GM19328 (cell line): Measurements from ENCODE around the gene RIBC2.
"Not testable (repeated sequence)": the region's sequence is repeated elsewhere in the genome, so short reads cannot be mapped to it uniquely, and the experiment has no call there.

ENCODE experiments used
- ATAC-seq: cut with Tn5 transposase; IDR thresholded peaks from one replicate; pipeline ENCODE4 v1.9.1; 2021; ENCODE audit warnings: mild to moderate bottlenecking, moderate library complexity; ENCODE audit not compliant: unreplicated experiment

The RIBC2 gene, protein sequence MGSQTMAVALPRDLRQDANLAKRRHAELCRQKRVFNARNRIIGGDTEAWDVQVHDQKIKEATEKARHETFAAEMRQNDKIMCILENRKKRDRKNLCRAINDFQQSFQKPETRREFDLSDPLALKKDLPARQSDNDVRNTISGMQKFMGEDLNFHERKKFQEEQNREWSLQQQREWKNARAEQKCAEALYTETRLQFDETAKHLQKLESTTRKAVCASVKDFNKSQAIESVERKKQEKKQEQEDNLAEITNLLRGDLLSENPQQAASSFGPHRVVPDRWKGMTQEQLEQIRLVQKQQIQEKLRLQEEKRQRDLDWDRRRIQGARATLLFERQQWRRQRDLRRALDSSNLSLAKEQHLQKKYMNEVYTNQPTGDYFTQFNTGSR

GRCh38 chr22:45413368-45414211, at the start of gene RIBC2, which contains the start of gene SMC1B:
Gene RIBC2 (plus strand): TSS chr22:45413693. CDS start chr22:45413887, 194 bp downstream.
Gene SMC1B (minus strand): TSS chr22:45413599. CDS start chr22:45413567, 32 bp downstream.
- ATAC-seq: no peak

DNA sequence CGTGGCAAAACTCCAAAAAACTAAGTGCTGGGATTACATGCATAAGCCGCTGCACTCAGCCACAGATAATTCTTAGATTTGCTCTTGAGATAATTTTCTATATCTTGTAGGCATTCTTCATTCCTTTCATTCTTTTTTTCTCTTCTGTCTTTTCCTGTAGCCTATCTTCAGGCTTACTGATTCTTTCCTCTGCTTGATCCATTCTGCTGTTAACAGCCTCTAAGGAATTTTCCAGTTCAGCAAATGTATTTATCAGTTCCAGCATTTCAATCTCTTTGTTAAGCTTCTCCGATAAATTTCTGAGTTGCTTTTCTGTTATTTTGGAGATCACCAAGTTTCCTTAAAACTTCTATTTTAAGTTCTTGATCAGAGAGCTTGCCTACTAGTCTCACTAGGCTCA, 46.8 kb upstream of the RIBC2 start:
- no peak for ATAC-seq

- not testable (repeated sequence) for ATAC-seq
Observed at GRCh38 chr22:45373592-45373991, 39.9 kb upstream of the RIBC2 start.

DNA sequence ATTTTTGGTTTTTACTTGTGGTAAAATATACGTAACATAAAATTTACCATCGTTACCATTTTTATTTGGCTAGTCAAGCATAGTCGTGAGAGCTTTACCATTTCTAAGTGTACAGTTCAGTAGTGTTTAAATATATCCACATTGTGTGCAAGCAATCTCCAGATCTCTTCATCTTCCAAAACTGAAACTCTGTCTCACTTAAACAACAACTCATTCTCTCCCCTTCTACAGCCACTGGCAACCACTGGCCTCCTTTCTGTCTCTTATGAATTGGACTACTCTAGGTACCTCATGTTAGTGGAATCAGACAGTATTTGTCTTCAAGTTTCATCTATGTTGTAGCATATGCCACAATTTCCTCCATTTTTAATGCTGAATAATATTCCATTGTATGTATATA, 37.5 kb upstream of the RIBC2 start:
- ATAC-seq: no peak

- no peak for ATAC-seq
Observed at GRCh38 chr22:45376703-45377102, 36.8 kb upstream of the RIBC2 start.

DNA sequence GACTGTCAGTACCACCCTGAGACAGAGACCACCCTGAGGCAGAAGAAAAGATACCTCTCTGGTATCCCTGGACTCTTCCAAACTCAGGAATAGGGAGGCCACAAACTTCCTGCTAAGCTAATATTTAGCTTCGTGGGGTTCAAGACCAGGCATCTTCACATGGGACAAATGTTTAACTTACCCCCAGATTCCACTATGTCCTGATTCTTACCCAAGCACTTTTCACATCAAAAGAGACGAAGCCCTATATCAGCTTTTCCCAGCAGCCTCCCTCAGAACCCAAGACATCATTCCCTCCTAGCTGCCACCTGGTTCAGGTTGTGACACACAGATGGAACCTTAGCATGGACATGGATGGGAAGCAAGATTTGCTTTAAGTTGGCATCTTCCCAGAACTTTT, 32.1 kb upstream of the RIBC2 start:
- no peak for ATAC-seq

DNA sequence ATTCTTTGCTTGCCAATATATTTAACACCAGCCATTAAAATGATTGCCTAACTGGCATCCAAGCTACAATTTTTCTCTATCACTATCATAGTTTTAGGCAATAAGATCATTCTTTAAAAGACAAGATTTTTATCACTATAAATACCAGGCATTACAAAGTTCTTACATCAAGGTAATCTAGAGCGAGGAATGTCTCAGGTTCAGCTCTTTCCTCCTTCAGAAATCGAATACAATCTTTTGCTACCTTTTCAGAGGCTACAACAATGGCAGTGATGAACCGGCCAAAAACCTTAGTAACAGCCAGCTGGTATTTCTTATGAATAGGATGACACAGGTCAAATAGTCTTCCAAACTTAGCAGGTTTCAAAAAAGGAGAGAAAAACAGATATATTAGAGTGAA, 23.9 kb upstream of the RIBC2 start:
- ATAC-seq: no peak

DNA sequence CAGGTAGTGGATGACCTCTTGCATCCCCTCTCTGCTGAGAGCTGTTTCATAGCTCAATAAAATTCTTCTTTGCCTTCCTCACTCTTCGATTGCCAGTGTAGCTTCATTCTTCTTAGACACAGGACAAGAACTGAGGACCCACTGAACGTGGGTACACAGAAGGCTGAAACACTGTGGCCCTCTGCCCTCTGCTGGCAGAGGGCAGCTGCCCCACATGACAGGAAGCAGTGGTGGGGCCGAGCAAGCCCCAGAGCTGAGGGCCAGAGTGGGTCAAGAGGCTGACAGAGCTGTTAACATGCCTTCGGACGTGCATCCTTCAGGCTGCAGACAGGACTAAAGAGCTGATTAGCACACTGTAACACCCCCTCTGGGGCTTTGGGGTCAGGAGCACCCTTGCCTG, 15.7 kb upstream of the RIBC2 start:
- no peak for ATAC-seq

- ATAC-seq: no peak
Observed at GRCh38 chr22:45398214-45398613, 15.3 kb upstream of the RIBC2 start.

GRCh38 chr22:45399712-45400445, 13.6 kb upstream of the RIBC2 start:
- no peak for ATAC-seq

DNA sequence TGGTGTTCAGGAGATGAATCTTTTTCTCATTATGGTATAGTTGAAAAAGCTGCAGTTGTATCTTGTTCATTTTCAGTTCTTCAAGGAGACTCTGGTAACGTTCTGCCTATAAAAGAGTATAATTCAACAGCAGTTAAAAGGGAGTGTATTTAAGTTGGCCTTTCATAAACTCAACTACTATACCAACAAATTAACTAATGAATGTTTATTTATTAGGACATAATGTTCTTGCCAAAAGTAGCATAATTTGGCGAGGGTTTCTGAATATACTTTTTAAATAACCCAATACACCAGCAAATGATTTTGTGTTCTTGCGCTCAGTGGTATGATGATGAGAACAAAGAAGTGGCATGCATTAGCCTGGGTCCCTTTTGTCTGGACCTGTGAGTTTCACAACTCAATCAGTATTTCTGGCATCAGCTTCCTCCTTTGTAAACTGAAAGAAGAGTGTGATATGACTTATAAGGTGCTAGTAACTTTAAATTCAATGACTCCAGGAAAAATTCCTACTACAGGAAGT, 11.0 kb upstream of the RIBC2 start:
- ATAC-seq: no peak

- no peak for ATAC-seq
Observed at GRCh38 chr22:45407793-45408192, 5.7 kb upstream of the RIBC2 start.

- ATAC-seq: no peak
Observed at GRCh38 chr22:45413013-45413367, 503 bp upstream of the RIBC2 start.

DNA sequence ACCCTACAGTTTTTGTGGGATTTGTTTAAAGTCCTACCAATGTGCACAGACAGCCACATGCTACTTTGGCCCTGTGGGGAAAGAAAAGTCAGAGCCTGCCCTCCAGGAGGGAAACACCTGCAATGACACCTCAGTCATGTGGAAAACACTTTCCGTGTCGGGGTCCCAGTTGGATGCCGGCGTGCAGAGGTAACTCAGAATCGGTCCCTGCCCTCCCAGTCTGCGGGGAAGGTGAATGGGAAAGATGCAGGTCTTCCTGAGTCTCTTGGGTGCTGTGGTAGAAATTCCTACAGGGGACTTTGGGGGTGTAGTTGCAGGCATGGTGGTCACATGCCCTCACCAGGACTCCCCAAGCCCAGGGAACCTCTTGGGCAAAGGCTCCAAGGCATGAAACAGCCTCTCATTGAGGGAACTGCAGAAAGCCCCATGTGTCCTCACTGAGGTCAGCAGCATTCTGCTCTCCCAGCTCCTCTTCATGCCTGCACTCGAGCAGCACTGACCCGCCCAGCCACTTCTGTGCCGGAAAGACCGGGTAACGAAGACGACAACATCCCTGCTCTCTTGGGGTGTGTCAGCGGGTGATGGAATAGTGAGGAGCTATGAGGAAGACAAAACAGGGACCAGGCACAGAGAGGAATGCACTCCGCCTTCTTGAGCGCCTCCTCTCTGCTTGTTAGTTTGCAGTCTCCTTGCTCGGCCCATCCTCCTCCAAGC, 4.7 kb downstream of the RIBC2 start:
- ATAC-seq: no peak

DNA sequence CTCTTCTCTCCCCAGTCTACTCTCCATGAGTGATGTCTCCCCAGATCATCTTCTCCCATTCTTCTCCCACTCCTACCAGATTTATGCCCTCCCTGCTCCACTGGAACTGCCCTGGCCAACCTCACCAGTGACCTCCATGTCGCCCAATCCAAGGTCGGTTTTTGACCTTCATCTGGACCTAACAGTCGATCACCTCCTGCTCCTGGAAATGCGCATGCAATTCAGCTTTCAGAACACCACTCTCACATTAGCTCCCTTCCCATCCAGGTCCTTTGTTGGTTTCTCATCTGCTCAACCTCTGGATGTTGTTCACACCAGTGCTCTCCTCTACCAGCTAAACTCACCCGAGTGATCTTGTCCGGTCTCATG, 5.3 kb downstream of the RIBC2 start:
- ATAC-seq: no peak

DNA sequence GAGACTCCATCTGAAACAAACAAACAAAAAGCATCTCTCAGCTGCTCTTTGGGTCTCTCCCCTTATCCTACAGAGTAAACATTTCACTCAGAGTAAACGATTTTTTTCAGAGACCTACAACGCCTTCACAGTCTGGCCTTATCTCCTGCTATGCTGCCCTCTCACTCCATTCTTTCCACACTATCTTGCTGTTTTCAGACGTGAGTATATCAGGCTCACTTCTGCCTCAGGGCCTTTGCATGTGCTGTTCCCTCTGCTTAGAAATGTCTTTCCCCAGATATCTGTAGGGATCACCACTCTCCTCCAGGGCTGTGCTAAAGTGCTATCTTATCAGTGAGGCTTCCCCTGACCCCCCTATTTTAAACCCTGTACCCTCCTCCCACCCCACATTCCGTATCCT, 6.5 kb downstream of the RIBC2 start:
- no peak for ATAC-seq

- no peak for ATAC-seq
Observed at GRCh38 chr22:45420539-45420938, 7.0 kb downstream of the RIBC2 start.

DNA sequence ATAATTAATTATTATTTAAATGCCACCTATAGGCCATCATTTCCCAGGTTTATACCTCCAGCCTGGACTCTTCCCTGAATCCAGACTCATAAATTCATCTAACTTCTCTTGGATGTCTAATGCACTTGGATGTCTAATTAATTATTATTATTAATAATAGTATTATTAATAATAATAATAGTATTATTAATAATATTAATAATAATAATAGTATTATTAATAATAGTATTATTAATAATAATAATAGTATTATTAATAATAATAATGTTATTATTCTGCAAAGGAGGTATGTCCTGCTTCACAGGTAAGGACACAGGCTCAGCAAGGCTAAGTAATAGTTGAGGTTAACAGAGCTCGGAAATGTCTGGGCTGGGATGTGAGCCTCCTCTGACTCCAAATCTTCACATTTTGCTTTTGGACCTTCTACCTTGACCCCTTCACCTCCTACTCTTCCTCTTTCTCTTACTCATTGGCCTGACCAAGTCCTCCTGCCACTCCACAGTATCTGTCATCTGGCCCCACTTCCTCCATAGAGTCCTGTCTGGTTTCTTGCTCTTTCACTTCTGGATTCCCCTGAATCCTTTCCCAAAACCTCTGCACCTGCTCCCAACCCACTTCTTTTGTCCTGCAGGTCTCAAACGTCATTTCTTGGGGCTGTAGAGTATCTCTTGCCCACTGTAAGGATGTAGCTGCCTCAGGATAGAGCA, 8.0 kb downstream of the RIBC2 start:
- no peak for ATAC-seq

DNA sequence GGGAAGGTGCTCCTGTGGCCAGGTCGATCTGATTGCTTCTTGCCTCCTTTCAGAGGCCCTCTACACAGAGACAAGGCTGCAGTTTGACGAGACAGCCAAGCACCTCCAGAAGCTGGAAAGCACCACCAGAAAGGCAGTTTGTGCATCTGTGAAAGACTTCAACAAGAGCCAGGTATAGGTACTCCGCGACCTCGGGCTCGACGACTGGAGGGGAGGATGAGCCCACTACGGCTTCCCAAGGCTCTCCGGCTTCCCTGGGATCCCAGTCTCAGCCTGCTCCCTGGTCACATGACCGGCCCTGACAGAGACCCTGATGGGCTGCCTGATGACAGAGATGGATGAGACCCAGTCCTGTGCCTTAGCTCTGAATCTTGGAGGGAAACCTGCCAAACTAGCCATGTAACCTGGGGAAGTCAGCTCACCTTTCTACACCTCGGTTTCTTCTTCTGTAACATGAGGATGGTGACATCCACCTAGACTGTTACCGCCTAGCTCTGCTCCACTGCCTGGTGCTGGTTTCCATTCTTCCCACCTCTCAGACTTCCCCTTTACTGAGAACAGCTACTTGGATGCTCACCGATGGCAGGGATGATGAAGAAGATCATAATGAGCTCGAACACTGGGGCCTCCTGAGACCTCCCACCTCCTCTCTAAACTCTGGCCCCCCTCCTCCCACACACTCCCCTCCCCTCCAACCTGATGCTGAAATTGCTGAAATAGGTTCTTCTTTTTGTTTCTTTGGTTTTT, 8.9 kb downstream of the RIBC2 start:
- no peak for ATAC-seq
